Eye (tissue), 1 donor: ENCODE results near the gene JDP2.

Experiments
- DNase-seq: peaks from one replicate; pipeline ENCODE4 v3.0.0-alpha.2; 2015

JDP2 gene

DNA sequence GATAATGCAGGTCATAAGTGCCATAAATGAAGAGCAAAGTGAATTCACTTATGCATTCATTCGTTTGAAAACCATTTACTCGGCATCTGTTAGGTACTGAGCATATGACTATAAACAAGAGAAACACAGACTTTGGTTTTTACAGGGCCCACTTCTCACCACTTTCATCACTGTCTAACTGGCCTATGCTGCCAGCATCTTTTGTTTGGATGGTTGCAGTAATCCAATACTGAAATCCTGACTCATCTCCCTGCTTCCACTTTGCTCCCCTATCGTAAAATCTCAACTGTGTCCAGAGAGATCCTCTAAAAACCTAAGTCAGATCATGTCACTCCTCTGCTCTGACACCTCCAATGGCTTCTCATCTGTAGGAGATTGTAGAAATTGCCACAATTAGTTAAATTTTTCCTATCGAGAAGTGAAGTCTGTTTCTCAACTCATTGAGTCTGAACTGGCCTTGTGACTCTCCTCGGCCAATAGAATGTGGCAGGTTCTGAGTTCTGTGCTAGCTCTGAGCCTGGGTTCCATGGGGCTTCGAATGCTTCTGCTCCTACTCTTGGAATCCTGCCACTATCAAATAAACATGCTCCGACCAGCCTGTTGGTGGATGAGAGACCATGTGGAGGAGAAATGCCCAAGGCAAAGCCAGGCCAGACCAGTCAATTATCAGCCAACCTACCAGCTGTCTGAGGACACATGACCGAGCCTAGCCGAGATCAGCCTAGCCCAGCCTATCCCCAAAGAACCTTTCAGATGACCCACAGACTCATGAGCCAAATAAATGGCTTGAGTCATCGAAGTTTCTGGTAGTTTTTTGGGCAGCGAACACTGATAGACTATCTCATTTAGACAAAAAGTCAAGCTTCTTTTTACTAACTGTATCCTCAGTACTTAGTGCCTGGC lies 92.3 kb downstream of the JDP2 start:
- no peak for DNase-seq

DNA sequence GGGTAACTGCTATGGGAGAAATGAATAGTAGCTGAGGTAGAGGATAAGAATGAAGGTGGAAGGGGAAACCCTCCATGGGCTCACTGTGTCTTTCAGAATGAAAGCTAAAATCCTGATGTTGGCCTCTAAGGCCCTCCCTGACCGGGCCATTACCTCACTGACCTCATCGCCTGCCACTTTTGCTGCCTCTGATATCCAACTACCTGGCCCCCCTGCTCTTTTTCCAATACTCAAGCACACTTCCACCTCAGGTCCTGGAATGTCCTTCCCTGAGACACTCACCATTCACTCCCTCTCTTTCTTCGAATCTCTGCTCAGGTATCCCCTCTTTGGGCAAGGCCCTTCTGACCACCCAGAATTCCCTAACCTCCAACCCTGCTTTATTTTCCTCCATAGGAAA lies 93.0 kb downstream of the JDP2 start:
- DNase-seq: no peak

DNA sequence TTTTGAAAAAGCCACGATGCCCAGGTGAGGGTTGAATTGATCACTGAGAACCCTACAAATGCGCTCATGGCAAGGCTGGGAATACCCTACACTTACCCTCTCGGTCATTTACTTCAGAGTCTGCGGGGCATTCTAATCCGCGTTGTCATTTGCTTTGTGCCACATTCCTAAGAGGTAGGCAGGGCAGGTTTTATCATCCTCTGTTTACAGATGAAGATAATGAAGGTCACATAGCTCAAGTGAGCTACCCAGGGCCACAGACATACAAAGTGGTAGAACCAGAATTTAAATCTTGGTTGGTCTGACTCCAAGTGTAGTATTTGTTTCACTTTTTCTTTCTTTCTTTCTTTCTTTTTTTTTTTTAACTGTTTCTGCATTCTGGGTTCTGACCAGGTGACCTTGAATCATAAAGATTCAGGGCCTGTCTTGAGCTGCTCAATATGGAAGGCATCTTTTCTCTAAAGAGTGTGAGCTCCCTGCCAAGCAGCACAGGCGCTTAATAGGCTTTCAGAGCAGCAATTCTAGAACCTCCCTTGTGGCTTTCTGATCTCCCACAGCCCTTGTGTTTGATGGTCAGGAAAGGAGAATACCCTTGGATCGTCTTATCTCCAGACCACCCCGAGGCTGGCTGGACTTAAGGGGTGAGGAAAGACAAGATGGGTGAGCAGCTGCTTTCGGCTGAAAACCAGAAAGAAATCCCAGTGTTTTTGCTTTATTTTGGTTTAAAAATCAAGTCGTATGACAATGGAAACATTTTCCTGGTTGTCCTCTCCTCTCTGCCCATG lies 93.8 kb downstream of the JDP2 start:
- DNase-seq: no peak

DNA sequence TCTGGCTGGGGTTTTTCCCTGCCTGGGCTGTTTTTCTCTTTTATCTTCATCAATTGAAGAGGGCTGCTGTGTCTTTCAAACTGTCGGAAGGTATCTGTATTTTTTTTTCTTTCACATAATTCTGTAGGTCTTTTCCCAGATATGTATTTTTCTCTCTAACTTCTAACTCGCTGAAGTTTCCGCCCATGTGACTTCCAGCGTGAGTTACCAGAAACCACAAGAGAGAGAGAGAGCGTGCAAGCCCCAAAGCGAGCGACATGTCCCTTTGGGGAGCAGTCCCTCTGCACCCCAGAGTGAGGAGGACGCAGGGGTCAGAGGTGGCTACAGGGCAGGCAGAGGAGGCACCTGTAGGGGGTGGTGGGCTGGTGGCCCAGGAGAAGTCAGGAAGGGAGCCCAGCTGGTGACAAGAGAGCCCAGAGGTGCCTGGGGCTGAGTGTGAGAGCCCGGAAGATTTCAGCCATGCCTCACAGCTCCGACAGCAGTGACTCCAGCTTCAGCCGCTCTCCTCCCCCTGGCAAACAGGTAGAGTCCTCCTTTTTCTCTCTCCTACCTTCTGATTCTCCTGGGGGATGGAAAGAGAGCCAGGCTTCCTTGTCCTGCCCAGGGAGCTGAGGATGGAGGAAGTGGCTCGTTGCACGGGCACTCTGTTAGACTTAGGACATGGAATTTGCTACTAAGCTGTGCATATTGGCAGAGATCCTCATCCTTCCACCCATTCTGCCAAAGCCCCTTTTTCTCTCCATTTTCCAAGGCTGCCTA lies 94.6 kb downstream of the JDP2 start, which contains the start of gene BATF:
Gene BATF, plus strand, starts transcription at position 246 of the 759 bp plus-strand sequence. Its CDS starts 214 bp downstream, at position 460.
- no peak for DNase-seq

DNA sequence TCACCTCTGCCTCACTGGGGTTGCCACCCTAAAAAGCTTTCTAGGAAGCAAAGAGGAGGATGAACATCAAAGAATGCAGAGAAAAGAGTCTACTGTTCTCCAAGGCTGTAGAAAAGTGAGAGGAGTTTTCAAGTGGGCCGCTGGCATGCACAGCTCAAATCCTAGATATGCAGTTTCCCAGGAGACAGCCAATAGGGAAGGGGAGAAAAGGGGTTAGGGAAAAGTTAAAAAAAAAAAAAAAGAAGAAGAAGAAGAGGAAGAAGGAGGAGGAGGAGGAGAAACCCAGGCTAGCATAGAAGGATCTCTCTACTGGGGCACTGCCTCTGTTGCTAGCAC lies 95.1 kb downstream of the JDP2 start:
- DNase-seq: no peak
